PC-3 (cell line): ENCODE measurements around the gene ZNF831.

Experiments used
- CTCF ChIP-seq: fragments of 300-600 bp; sonication (generic); conservative IDR thresholded peaks from 2 replicates; pipeline ENCODE4 v1.5.1; 2017; ENCODE audit warnings: antibody characterized with exemption, low read depth, mild to moderate bottlenecking, low read length
- EZH2 ChIP-seq: fragments of 300-600 bp; sonication (generic); IDR thresholded peaks from one replicate; pipeline ENCODE4 v1.6.1; 2017; ENCODE audit warnings: antibody characterized with exemption, mild to moderate bottlenecking, low read length; ENCODE audit not compliant: unreplicated experiment

- TF ChIP-seq EZH2, result no peak
- no peak for TF ChIP-seq CTCF
Observed at GRCh38 chr20:59125836-59126235, 37.8 kb upstream of the ZNF831 start.
